ENCODE results near the gene GPR152. TPM values are rescaled to one million over a fixed set of nuclear protein-coding genes. Genes with fewer than 3 reads are reported as not detected.
"Not testable (repeated sequence)": the region's sequence is repeated elsewhere in the genome, so short reads cannot be mapped to it uniquely, and the experiment has no call there.

GPR152 gene
- total RNA-seq, 4 donors from 2014 or later = not detected

- Histone ChIP-seq H3K4me3 (peak overlapping the region; percentile 61 to 84), H3K4me1 (peaks cover 0 to 60% (median 23%) of the 10 kb centered on the region in 3 donors), H3K27me3 (no peaks in the 10 kb centered on the region), H3K36me3 (peaks cover 0 to 4% of the 10 kb centered on the region in 2 donors), H3K9me3 (no peaks in the 10 kb centered on the region), H3K27ac (peak overlapping the region in 3 of 4 donors; percentile 88 to 90 (median 88))
- 10% methylated on average over 2 of the region's 5 CpGs; no CpG with 5 or more reads in 1 of the 2 donors for WGBS, 2 donors (ENCODE audit: low coverage in 1 of 2)
- TF ChIP-seq EP300 (IDR thresholded peaks at IDR 0.05) = no peak
- TF ChIP-seq POLR2AphosphoS5 (IDR thresholded peaks at IDR 0.05) = no peak
- TF ChIP-seq, protein P1, sequence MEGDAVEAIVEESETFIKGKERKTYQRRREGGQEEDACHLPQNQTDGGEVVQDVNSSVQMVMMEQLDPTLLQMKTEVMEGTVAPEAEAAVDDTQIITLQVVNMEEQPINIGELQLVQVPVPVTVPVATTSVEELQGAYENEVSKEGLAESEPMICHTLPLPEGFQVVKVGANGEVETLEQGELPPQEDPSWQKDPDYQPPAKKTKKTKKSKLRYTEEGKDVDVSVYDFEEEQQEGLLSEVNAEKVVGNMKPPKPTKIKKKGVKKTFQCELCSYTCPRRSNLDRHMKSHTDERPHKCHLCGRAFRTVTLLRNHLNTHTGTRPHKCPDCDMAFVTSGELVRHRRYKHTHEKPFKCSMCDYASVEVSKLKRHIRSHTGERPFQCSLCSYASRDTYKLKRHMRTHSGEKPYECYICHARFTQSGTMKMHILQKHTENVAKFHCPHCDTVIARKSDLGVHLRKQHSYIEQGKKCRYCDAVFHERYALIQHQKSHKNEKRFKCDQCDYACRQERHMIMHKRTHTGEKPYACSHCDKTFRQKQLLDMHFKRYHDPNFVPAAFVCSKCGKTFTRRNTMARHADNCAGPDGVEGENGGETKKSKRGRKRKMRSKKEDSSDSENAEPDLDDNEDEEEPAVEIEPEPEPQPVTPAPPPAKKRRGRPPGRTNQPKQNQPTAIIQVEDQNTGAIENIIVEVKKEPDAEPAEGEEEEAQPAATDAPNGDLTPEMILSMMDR (IDR thresholded peaks at IDR 0.05) = no peak
- no peak for TF ChIP-seq POLR2A (IDR thresholded peaks at IDR 0.05)
- ATAC-seq = no peak
Observed at GRCh38 chr11:67468056-67468455, 15.5 kb upstream of the GPR152 start.

DNA sequence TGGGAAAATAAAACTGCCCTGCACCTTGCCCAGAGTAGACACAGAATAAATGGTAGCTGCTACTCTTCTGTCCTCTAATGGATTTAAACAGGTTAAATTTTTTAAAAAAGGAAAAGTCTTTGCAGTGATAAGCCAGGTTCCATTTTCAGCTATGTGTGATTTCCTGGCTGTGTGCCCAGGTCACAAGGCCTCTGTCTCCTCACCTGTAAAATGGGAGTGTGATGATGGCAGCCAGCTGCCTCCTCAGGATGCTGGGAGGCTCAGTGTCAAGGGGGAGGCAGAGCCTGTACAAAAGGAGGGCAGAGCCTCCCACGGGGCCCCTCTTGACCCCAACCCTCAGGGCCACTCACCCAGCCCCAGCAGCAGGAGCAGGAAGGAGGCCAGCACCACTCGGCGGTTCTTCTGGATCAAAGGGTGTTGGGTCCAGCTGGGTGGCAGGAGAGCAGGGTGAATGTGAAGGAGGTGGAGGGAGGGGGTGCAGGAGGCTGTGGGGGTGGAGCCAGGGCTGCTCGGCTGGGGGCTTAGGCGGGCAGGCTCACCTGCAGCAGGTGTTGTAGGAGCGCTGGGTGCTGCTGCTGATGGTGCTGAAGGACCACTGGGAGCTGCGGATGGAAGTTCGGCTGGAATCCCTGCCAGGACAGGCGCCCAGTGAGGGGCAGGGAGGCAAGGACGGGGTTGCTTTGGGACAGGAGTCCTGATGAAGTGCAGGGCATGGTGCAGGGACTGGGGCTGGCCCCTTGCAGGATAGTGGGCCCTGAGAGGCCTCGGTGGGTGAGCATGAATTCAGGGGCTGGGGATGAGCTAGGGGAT lies 14.6 kb upstream of the GPR152 start:
- WGBS, 2 donors (ENCODE audit: low coverage in 1 of 2) = 33 to 80% methylated on average over 1 to 2 of the region's 11 CpGs

DNA sequence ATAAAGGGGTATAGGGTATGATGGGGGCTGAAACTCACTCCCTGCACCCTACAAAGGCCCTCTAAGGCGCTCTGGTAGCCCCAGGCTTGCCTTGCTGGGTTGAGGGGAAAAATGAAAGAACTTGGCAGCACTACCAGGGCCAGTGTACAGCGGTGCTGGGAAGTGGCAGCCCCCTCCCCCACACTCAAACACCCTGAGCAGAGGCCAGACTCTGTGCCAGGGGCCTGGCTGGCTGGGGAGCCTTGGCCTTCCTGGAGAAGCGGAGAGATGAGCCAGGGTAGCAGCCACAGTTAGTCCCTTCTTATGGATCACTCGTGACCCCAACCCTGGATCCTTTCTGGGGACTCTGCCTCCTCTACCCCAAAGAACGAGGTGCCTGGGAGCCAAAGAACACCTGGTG lies 13.8 kb upstream of the GPR152 start:
- Histone ChIP-seq H3K27ac (peak overlapping the region in 2 of 4 donors; percentile 90 to 92), H3K4me1 (peaks cover 0 to 60% (median 23%) of the 10 kb centered on the region in 3 donors), H3K9me3 (no peaks in the 10 kb centered on the region), H3K36me3 (peaks cover 0 to 4% of the 10 kb centered on the region in 2 donors), H3K27me3 (no peaks in the 10 kb centered on the region), H3K4me3 (no peak overlapping the region)
- WGBS, 2 donors (ENCODE audit: low coverage in 1 of 2) = 33 to 69% methylated on average over 1 to 3 of the region's 5 CpGs
- no peak for ATAC-seq
- TF ChIP-seq, protein P1 (IDR thresholded peaks at IDR 0.05) = no peak
- TF ChIP-seq POLR2A (IDR thresholded peaks at IDR 0.05) (no peak), POLR2AphosphoS5 (IDR thresholded peaks at IDR 0.05) (no peak), EP300 (IDR thresholded peaks at IDR 0.05) (no peak)

More for the DNA sequence above, 14.6 kb upstream of the GPR152 start:
- Histone ChIP-seq H3K9me3 (no peaks in the 10 kb centered on the region), H3K36me3 (peaks cover 0 to 4% of the 10 kb centered on the region in 2 donors), H3K4me1 (peaks cover 0 to 60% (median 23%) of the 10 kb centered on the region in 3 donors), H3K4me3 (no peak overlapping the region), H3K27me3 (no peaks in the 10 kb centered on the region), H3K27ac (peak overlapping the region in 3 of 4 donors; percentile 88 to 92 (median 90))
- no peak for ATAC-seq
- TF ChIP-seq POLR2A (IDR thresholded peaks at IDR 0.05) (no peak), POLR2AphosphoS5 (IDR thresholded peaks at IDR 0.05) (no peak), EP300 (IDR thresholded peaks at IDR 0.05) (no peak)
- TF ChIP-seq, protein P1 (IDR thresholded peaks at IDR 0.05) = no peak

GRCh38 chr11:67465530-67465929 lies 13.0 kb upstream of the GPR152 start:
- peaks cover 0 to 60% (median 23%) of the 10 kb centered on the region in 3 donors for H3K4me1 ChIP-seq
- not testable (repeated sequence) for H3K27me3 ChIP-seq, H3K36me3 ChIP-seq, ATAC-seq, H3K9me3 ChIP-seq
- peak overlapping the region in 3 of 4 donors; percentile 90 to 95 (median 92) for H3K27ac ChIP-seq
- H3K4me3 ChIP-seq = peak overlapping the region in 1 of 2 donors; percentile 61
- WGBS, 2 donors (ENCODE audit: low coverage in 1 of 2) = 49% methylated on average over 2 of the region's 2 CpGs; no CpG with 5 or more reads in 1 of the 2 donors

- Histone ChIP-seq H3K27ac (peak overlapping the region; percentile 68 to 95 (median 91)), H3K4me3 (peak overlapping the region; percentile 44 to 61), H3K4me1 (peaks cover 0 to 60% (median 23%) of the 10 kb centered on the region in 3 donors), H3K27me3 (no peaks in the 10 kb centered on the region), H3K36me3 (peaks cover 0 to 4% of the 10 kb centered on the region in 2 donors), H3K9me3 (no peaks in the 10 kb centered on the region)
- WGBS, 2 donors (ENCODE audit: low coverage in 1 of 2) = 40 to 58% methylated on average over 1 to 3 of the region's 3 CpGs
- TF ChIP-seq, protein P1 (IDR thresholded peaks at IDR 0.05) = no peak
- TF ChIP-seq POLR2A (IDR thresholded peaks at IDR 0.05) = no peak
- no peak for TF ChIP-seq POLR2AphosphoS5 (IDR thresholded peaks at IDR 0.05)
- TF ChIP-seq EP300 (IDR thresholded peaks at IDR 0.05) = no peak
- no peak for ATAC-seq
Observed at GRCh38 chr11:67465189-67465510, 12.6 kb upstream of the GPR152 start.

Data from gastroesophageal sphincter (tissue), 4 donors.